ENCODE data around the gene CLEC16A.

The CLEC16A gene

GRCh38 chr16:11183035-11183812 is 238.9 kb downstream of the CLEC16A start:
- TF ChIP-seq MAX (IDR thresholded peaks at IDR 0.05) (no peak), NFIC (IDR thresholded peaks at IDR 0.05) (no peak), TCF12 (IDR thresholded peaks at IDR 0.05; ENCODE audit: low read depth) (no peak), TEAD4 (IDR thresholded peaks at IDR 0.05) (no peak), EP300 (IDR thresholded peaks at IDR 0.05; ENCODE audit: borderline replicate concordance) (no peak), REST (IDR thresholded peaks at IDR 0.05; ENCODE audit: low read depth) (no peak), ZBTB7A (IDR thresholded peaks at IDR 0.05; ENCODE audit: low read depth) (no peak), RAD21 (IDR thresholded peaks at IDR 0.05; ENCODE audit: low read depth) (no peak), CREB1 (IDR thresholded peaks at IDR 0.05; ENCODE audit: low read depth) (no peak), EGR1 (IDR thresholded peaks at IDR 0.05) (no peak), CEBPB (IDR thresholded peaks at IDR 0.05) (no peak), YY1 (IDR thresholded peaks at IDR 0.05; ENCODE audit: low read depth) (no peak), TAF1 (IDR thresholded peaks at IDR 0.05; ENCODE audit: low read depth) (no peak)

GRCh38 chr16:11183951-11184350 is 239.6 kb downstream of the CLEC16A start:
- no peak for TF ChIP-seq REST (IDR thresholded peaks at IDR 0.05; ENCODE audit: low read depth)
- no peak for TF ChIP-seq CREB1 (IDR thresholded peaks at IDR 0.05; ENCODE audit: low read depth)
- no peak for TF ChIP-seq NFIC (IDR thresholded peaks at IDR 0.05)
- no peak for TF ChIP-seq EGR1 (IDR thresholded peaks at IDR 0.05)
- TF ChIP-seq FOXM1 (IDR thresholded peaks at IDR 0.05; ENCODE audit: borderline replicate concordance, low read depth): no peak
- no peak for TF ChIP-seq CEBPB (IDR thresholded peaks at IDR 0.05)
- TF ChIP-seq ZBTB7A (IDR thresholded peaks at IDR 0.05; ENCODE audit: low read depth): no peak
- no peak for TF ChIP-seq YY1 (IDR thresholded peaks at IDR 0.05; ENCODE audit: low read depth)
- TF ChIP-seq MAX (IDR thresholded peaks at IDR 0.05): no peak
- no peak for TF ChIP-seq TCF12 (IDR thresholded peaks at IDR 0.05; ENCODE audit: low read depth)
- TF ChIP-seq EP300 (IDR thresholded peaks at IDR 0.05; ENCODE audit: borderline replicate concordance): no peak
- TF ChIP-seq TEAD4 (IDR thresholded peaks at IDR 0.05): no peak

GRCh38 chr16:11187522-11188023 is 243.2 kb downstream of the CLEC16A start:
- TF ChIP-seq CEBPB (IDR thresholded peaks at IDR 0.05): no peak
- no peak for TF ChIP-seq EP300 (IDR thresholded peaks at IDR 0.05; ENCODE audit: borderline replicate concordance)

GRCh38 chr16:11188801-11189740 is 244.7 kb downstream of the CLEC16A start:
- no peak for TF ChIP-seq TEAD4 (IDR thresholded peaks at IDR 0.05)

GRCh38 chr16:11190588-11191560 is 246.5 kb downstream of the CLEC16A start:
- TF ChIP-seq EGR1 (IDR thresholded peaks at IDR 0.05): no peak
- no peak for TF ChIP-seq ZBTB7A (IDR thresholded peaks at IDR 0.05; ENCODE audit: low read depth)
- TF ChIP-seq TCF12 (IDR thresholded peaks at IDR 0.05; ENCODE audit: low read depth): no peak
- no peak for TF ChIP-seq EP300 (IDR thresholded peaks at IDR 0.05; ENCODE audit: borderline replicate concordance)
- no peak for TF ChIP-seq TAF1 (IDR thresholded peaks at IDR 0.05; ENCODE audit: low read depth)
- TF ChIP-seq TEAD4 (IDR thresholded peaks at IDR 0.05): no peak
- no peak for TF ChIP-seq YY1 (IDR thresholded peaks at IDR 0.05; ENCODE audit: low read depth)
- no peak for TF ChIP-seq NFIC (IDR thresholded peaks at IDR 0.05)
- TF ChIP-seq CEBPB (IDR thresholded peaks at IDR 0.05): no peak
- TF ChIP-seq RAD21 (IDR thresholded peaks at IDR 0.05; ENCODE audit: low read depth): no peak
- TF ChIP-seq REST (IDR thresholded peaks at IDR 0.05; ENCODE audit: low read depth): no peak
- TF ChIP-seq CREB1 (IDR thresholded peaks at IDR 0.05; ENCODE audit: low read depth): no peak
- TF ChIP-seq FOXM1 (IDR thresholded peaks at IDR 0.05; ENCODE audit: borderline replicate concordance, low read depth): no peak
- TF ChIP-seq MAX (IDR thresholded peaks at IDR 0.05): no peak
- no peak for TF ChIP-seq USF1 (IDR thresholded peaks at IDR 0.05)
